Neuronal stem cell (in vitro differentiated cells): ENCODE data around the gene SH3GL1.

ENCODE experiments used
- DNase-seq: peaks from one replicate; pipeline ENCODE4 v3.0.0-alpha.2; 2013; ENCODE audit warnings: low spot score
- H2AFZ ChIP-seq: one replicate; pipeline ENCODE4 v1.6.1; 2013; ENCODE audit warnings: mild to moderate bottlenecking, low read length, inconsistent platforms
- H2AK5ac ChIP-seq: 2 replicates; pipeline ENCODE4 v1.6.1; 2013; ENCODE audit warnings: low read depth, mild to moderate bottlenecking, inconsistent platforms, low read length, moderate library complexity, mixed read lengths
- H2BK120ac ChIP-seq: 2 replicates; pipeline ENCODE4 v1.6.1; 2013; ENCODE audit warnings: low read depth, mild to moderate bottlenecking, inconsistent platforms, low read length, moderate library complexity, mixed read lengths
- H2BK12ac ChIP-seq: one replicate; pipeline ENCODE4 v1.6.1; 2013; ENCODE audit warnings: low read length, inconsistent platforms
- H2BK15ac ChIP-seq: 2 replicates; pipeline ENCODE4 v1.6.1; 2013; ENCODE audit warnings: mild to moderate bottlenecking, low read length, inconsistent platforms, mixed read lengths
- H2BK5ac ChIP-seq: one replicate; pipeline ENCODE4 v1.6.1; 2013; ENCODE audit warnings: inconsistent platforms, mild to moderate bottlenecking, low read length, moderate library complexity
- H3K14ac ChIP-seq: one replicate; pipeline ENCODE4 v1.6.1; 2013; ENCODE audit warnings: low read length, inconsistent platforms
- H3K18ac ChIP-seq: 2 replicates; pipeline ENCODE4 v1.6.1; 2013; ENCODE audit warnings: low read length, inconsistent platforms
- H3K23ac ChIP-seq: 2 replicates; pipeline ENCODE4 v1.6.1; 2013; ENCODE audit warnings: low read depth, mild to moderate bottlenecking, mixed read lengths, low read length, inconsistent platforms; ENCODE audit not compliant: poor library complexity
- H3K27ac ChIP-seq: replicated peaks from 3 replicates; pipeline ENCODE4 v1.5.1; 2013; ENCODE audit warnings: low read length, inconsistent platforms
- H3K27me3 ChIP-seq, 3 experiments: 2 replicates each; pipeline ENCODE4 v1.6.1; 2013; ENCODE audit warnings: low read length in 3 of 3, mild to moderate bottlenecking in 2 of 3, inconsistent platforms in 1 of 3, low read depth in 1 of 3, mixed read lengths in 1 of 3, moderate library complexity in 1 of 3; ENCODE audit not compliant: control insufficient read depth in 3 of 3, insufficient read depth in 3 of 3
- H3K36me3 ChIP-seq, 2 donors: replicated peaks in 1 of 2; 2 replicates each; pipeline ENCODE4 v1.6.1; 2013; ENCODE audit warnings: low read length in 2 of 2; ENCODE audit not compliant: control insufficient read depth in 2 of 2, insufficient read depth in 2 of 2
- H3K4ac ChIP-seq: 2 replicates; pipeline ENCODE4 v1.6.1; 2013; ENCODE audit warnings: inconsistent platforms, mild to moderate bottlenecking, low read length, moderate library complexity
- H3K4me1 ChIP-seq, 2 donors: 1 replicate in 1 of 2; 2 replicates in 1 of 2; pipeline ENCODE4 v1.6.1; 2013; ENCODE audit warnings: low read length in 2 of 2, low read depth in 1 of 2; ENCODE audit not compliant: control insufficient read depth in 2 of 2, insufficient read depth in 1 of 2
- H3K4me2 ChIP-seq: one replicate; pipeline ENCODE4 v1.6.1; 2013; ENCODE audit warnings: mild to moderate bottlenecking, low read length, inconsistent platforms; ENCODE audit not compliant: insufficient read depth, poor library complexity, severe bottlenecking
- H3K4me3 ChIP-seq, 2 donors: 2 replicates each; pipeline ENCODE4 v1.5.1; 2013; ENCODE audit warnings: low read length in 2 of 2, mild to moderate bottlenecking in 2 of 2, inconsistent platforms in 1 of 2, moderate library complexity in 1 of 2
- H3K79me1 ChIP-seq: one replicate; pipeline ENCODE4 v1.6.1; 2013; ENCODE audit warnings: low read depth, mild to moderate bottlenecking, inconsistent platforms, low read length, moderate library complexity
- H3K9ac ChIP-seq: one replicate; pipeline ENCODE4 v1.6.1; 2013; ENCODE audit warnings: mild to moderate bottlenecking, low read depth, low read length, inconsistent platforms; ENCODE audit not compliant: poor library complexity
- H3K9me3 ChIP-seq, 2 donors: replicated peaks in 1 of 2; 2 replicates each; pipeline versions ENCODE3 to v1.6.1; 2013; ENCODE audit warnings: low read length in 2 of 2, mild to moderate bottlenecking in 2 of 2, inconsistent platforms in 1 of 2, low read depth in 1 of 2, mixed read lengths in 1 of 2, moderate library complexity in 1 of 2; ENCODE audit not compliant: control insufficient read depth in 2 of 2, insufficient read depth in 1 of 2
- H4K8ac ChIP-seq: one replicate; pipeline ENCODE4 v1.6.1; 2013; ENCODE audit warnings: low read depth, mild to moderate bottlenecking, inconsistent platforms, low read length, moderate library complexity
- H4K91ac ChIP-seq: one replicate; pipeline ENCODE4 v1.6.1; 2013; ENCODE audit warnings: low read length, low read depth, mild to moderate bottlenecking, inconsistent platforms; ENCODE audit not compliant: poor library complexity
- WGBS, 2 donors: extraction: QIAGEN DNeasy Blood & Tissue Kit; methylation state at CpG; one replicate each; pipeline ENCODE4 v1.1.7; 2013; ENCODE audit warnings: missing lambda C conversion rate in 2 of 2, mixed read lengths in 1 of 2; ENCODE audit not compliant: insufficient read length in 2 of 2, insufficient replicate concordance in 1 of 2; ENCODE audit errors: extremely low coverage in 2 of 2; 5-methylcytosine and 5-hydroxymethylcytosine counted together

SH3GL1 gene

DNA sequence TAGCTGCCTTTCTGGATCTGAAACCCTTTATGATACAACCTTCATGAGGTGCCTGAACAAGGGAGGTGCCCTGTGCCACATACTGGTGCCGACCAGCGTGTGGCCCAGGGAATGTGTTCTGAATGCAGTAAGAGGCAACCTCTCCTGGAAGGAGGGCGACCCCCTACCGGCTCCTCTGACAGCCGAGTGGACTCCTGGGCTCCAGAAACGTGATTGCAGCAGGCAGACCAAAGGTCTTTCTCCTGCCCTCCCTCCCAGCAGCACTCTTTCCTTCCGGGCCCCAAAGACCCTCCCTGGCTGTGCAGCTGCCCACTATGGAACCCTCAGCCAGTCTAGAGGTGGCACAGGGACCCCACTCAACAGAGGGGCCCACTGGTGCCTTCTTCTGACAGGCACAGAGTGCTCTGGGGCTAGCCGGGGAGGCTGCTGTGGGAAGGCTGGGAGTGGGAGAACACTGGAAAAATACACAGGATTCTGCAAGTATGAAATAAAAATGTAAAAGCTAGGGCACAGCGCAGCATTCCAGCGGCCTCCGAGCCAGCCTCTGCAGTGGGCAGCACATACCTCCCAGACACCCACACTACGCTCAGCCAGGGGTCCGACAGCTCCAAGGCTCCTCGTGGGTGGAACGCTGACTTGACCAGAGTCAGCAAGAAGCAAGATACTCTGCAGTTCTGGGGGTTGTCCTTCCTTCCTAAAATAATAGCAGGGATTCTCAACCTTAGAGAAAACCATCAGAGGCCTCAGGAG is 14.9 kb downstream of the SH3GL1 start:
- no peaks in the 10 kb centered on the region for H3K27me3 ChIP-seq
- no peak overlapping the region for H2AFZ ChIP-seq
- H3K4ac ChIP-seq: peak overlapping the region; percentile 61
- H2BK15ac ChIP-seq: no peak overlapping the region
- H2AK5ac ChIP-seq: peak overlapping the region; percentile 32
- no peaks in the 10 kb centered on the region for H3K9me3 ChIP-seq
- no peak overlapping the region for H4K91ac ChIP-seq
- H2BK120ac ChIP-seq: no peak overlapping the region
- no CpG with 5 or more reads among the region's 15 CpGs for WGBS, 2 donors
- H3K79me1 ChIP-seq: peaks cover 15% of the 10 kb centered on the region
- H3K18ac ChIP-seq: no peak overlapping the region
- H3K36me3 ChIP-seq: peaks cover 3 to 47% of the 10 kb centered on the region in 2 donors
- H3K27ac ChIP-seq: no peak overlapping the region
- H3K14ac ChIP-seq: peak overlapping the region; percentile 43
- peak overlapping the region; percentile 1 for H3K23ac ChIP-seq
- H2BK5ac ChIP-seq: peak overlapping the region; percentile 57
- no peak overlapping the region for H3K4me3 ChIP-seq
- H4K8ac ChIP-seq: no peak overlapping the region
- no peak overlapping the region for H3K4me2 ChIP-seq
- DNase-seq: no peak
- H3K4me1 ChIP-seq: peaks cover 21 to 23% of the 10 kb centered on the region in 2 donors
- peak overlapping the region; percentile 27 for H3K9ac ChIP-seq
- no peak overlapping the region for H2BK12ac ChIP-seq

DNA sequence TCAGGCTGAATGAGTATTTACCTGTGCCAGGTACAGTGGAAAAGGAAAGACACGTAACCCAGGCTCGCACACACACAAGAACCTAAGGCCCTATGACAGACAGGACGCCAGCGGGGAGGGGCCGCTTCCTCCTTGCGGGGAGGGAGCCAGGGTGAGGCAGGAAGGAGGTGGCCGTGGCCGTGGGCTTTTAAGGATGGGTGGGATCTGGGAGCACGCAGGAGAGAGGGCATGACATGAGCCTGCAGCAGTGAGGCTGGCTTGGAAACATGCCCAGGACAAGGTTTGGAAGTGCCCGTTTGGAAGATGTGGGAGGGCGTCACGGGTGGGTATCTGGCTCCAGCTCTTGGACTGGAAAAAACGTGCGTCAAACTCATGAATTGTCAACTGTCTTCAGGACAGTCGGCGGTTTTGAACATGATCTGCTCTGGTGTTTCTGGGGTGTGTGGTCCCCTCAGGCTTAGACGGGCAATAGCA is 20.1 kb downstream of the SH3GL1 start:
- Histone ChIP-seq H3K23ac (peak overlapping the region; percentile 49), H3K27ac (no peak overlapping the region), H4K91ac (no peak overlapping the region), H2AK5ac (no peak overlapping the region), H3K79me1 (peaks cover 13% of the 10 kb centered on the region), H3K18ac (no peak overlapping the region), H3K4me1 (peaks cover 12 to 14% of the 10 kb centered on the region in 2 donors), H3K27me3 (no peaks in the 10 kb centered on the region), H3K9me3 (no peaks in the 10 kb centered on the region), H2BK5ac (peak overlapping the region; percentile 48), H3K36me3 (peaks cover 3 to 26% of the 10 kb centered on the region in 2 donors), H3K9ac (peak overlapping the region; percentile 50), H2AFZ (no peak overlapping the region), H4K8ac (no peak overlapping the region), H3K4me3 (no peak overlapping the region), H3K14ac (no peak overlapping the region), H2BK15ac (no peak overlapping the region), H2BK12ac (no peak overlapping the region), H2BK120ac (no peak overlapping the region), H3K4ac (no peak overlapping the region), H3K4me2 (no peak overlapping the region)
- DNase-seq: no peak
- WGBS, 2 donors: no CpG with 5 or more reads among the region's 17 CpGs

DNA sequence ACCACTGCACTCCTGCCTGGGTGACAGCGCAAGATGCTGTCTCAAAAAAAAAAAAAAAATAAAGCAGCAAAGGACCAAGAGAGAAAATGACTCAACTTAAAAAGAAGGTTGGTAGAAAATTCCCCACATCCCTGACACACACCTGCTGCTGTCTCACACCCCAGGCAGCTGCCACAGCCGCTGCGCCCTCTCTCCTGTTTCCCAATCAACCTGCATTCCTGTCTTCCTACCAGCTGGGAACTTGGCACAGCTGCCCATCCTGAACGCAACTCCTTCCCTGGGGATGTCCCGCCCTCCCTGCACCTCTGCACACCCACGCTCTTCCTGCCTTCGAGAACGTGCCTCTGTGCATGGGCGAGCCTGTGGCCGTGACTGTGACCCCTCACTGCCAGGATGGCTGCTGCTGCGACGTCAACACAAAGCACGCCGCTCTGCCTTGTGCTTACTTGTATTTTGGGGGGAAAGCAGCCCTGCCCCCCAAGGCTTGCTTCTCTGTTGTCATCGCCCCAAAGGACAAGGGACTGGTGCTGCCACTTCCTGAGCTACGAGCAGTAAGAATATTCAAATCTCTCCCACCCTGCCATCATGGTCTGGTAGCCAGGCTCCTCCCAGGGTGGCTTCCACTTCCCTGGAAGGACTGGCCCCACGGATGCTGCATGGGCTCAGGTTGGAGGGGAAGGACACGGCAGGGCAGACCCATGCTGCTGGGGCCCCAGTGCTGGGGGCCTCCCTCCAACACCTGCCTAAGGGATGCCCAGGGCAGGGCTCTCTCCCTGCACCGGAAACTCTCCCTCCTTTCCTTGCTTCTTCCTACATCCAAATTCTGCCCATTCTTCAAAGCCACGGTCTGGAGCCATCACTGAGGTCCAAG is 20.7 kb downstream of the SH3GL1 start:
- H2BK120ac ChIP-seq: no peak overlapping the region
- peak overlapping the region; percentile 60 for H3K23ac ChIP-seq
- H3K4me3 ChIP-seq: no peak overlapping the region
- H2BK15ac ChIP-seq: no peak overlapping the region
- H3K27me3 ChIP-seq: no peaks in the 10 kb centered on the region
- H4K8ac ChIP-seq: no peak overlapping the region
- H3K4me1 ChIP-seq: peaks cover 17 to 18% of the 10 kb centered on the region in 2 donors
- H3K4me2 ChIP-seq: no peak overlapping the region
- no peak overlapping the region for H2AK5ac ChIP-seq
- H3K27ac ChIP-seq: no peak overlapping the region
- H2BK12ac ChIP-seq: no peak overlapping the region
- H3K18ac ChIP-seq: no peak overlapping the region
- no CpG with 5 or more reads among the region's 20 CpGs for WGBS, 2 donors
- no peak overlapping the region for H3K4ac ChIP-seq
- H3K14ac ChIP-seq: no peak overlapping the region
- H3K79me1 ChIP-seq: peaks cover 14% of the 10 kb centered on the region
- H4K91ac ChIP-seq: peak overlapping the region; percentile 34
- H2AFZ ChIP-seq: no peak overlapping the region
- H3K9me3 ChIP-seq: no peaks in the 10 kb centered on the region
- H3K9ac ChIP-seq: peak overlapping the region; percentile 73
- peak overlapping the region; percentile 48 for H2BK5ac ChIP-seq
- peaks cover 3 to 21% of the 10 kb centered on the region in 2 donors for H3K36me3 ChIP-seq
- no peak for DNase-seq

DNA sequence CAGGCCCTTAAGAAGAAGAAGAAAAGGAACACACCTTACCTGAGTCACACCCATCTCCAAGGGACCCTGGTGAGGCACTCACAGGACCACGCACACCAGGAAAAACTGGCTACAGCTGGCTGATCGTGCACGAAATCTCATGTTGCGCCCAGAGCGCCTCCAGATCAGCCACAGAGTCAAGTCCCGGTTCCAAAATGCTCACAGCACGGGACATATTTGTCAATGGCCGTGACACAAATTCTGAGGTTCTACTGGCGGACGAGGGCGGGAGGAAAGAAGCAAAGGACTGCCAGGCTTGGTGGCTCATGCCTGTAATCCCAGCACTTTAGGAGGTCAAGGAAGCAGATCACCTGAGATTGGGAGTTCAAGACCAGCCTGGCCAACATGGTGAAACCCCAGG is 21.5 kb downstream of the SH3GL1 start:
- peaks cover 3 to 14% of the 10 kb centered on the region in 2 donors for H3K36me3 ChIP-seq
- no peak overlapping the region for H3K4me2 ChIP-seq
- no CpG with 5 or more reads among the region's 11 CpGs for WGBS, 2 donors
- H3K4me1 ChIP-seq: peaks cover 20 to 23% of the 10 kb centered on the region in 2 donors
- H4K8ac ChIP-seq: no peak overlapping the region
- no peaks in the 10 kb centered on the region for H3K27me3 ChIP-seq
- peaks cover 15% of the 10 kb centered on the region for H3K79me1 ChIP-seq
- H3K4ac ChIP-seq: no peak overlapping the region
- no peak for DNase-seq
- no peak overlapping the region for H3K18ac ChIP-seq
- no peak overlapping the region for H3K14ac ChIP-seq
- no peak overlapping the region for H3K4me3 ChIP-seq
- H2BK15ac ChIP-seq: no peak overlapping the region
- H2BK12ac ChIP-seq: no peak overlapping the region
- H2BK120ac ChIP-seq: no peak overlapping the region
- no peak overlapping the region for H4K91ac ChIP-seq
- no peak overlapping the region for H3K9ac ChIP-seq
- H2AFZ ChIP-seq: no peak overlapping the region
- no peak overlapping the region for H2AK5ac ChIP-seq
- H3K9me3 ChIP-seq: no peaks in the 10 kb centered on the region
- H3K27ac ChIP-seq: no peak overlapping the region
- no peak overlapping the region for H3K23ac ChIP-seq
- no peak overlapping the region for H2BK5ac ChIP-seq
